Activated naive CD4-positive, alpha-beta T cell treated with anti-CD3 and anti-CD28 coated beads, Interleukin-2, amount 50 U/mL, for 72 hours (primary cell): ENCODE results near the gene F2RL2. TPM values are rescaled to one million over a fixed set of nuclear protein-coding genes. Genes with fewer than 3 reads are reported as not detected.
"Not testable (repeated sequence)": the region's sequence is repeated elsewhere in the genome, so short reads cannot be mapped to it uniquely, and the experiment has no call there.

Experiments
- ATAC-seq, 2 donors: fragments of 150-1000 bp; cut with Tn5 transposase; 2 replicates each; pipeline ENCODE4 v1.10.0; 2021; ENCODE audit warnings: mild to moderate bottlenecking in 2 of 2, moderate library complexity in 2 of 2
- DNase-seq, 2 donors: peaks; one replicate each; pipeline ENCODE4 v3.0.0; 2021 to 2022; ENCODE audit warnings: low spot score in 2 of 2
- H3K27ac Mint-ChIP-seq, 2 donors: one replicate each; pipeline ENCODE4 v1.8.0; 2022; ENCODE audit warnings: mild to moderate bottlenecking in 2 of 2, mixed read lengths in 2 of 2
- H3K36me3 Mint-ChIP-seq, 2 donors: one replicate each; pipeline ENCODE4 v1.8.0; 2022; ENCODE audit warnings: mixed read lengths in 2 of 2
- H3K9me3 Mint-ChIP-seq, 2 donors: one replicate each; pipeline ENCODE4 v1.8.0; 2022; ENCODE audit warnings: mixed read lengths in 2 of 2
- total RNA-seq, 2 donors: library from RNA; stranded (reverse); gene quantifications; one replicate each; pipeline ENCODE4 v1.2.3, GENCODE V29; 2022

Gene F2RL2
- total RNA-seq, 2 donors from 2014 or later, result not detected

- ATAC-seq, result no peak
- Mint-ChIP-seq H3K9me3 (no peaks in the 10 kb centered on the region), H3K27ac (no peak overlapping the region), H3K36me3 (peaks cover 10 to 20% of the 10 kb centered on the region in 2 donors)
- DNase-seq, result no peak
These were observed 15.3 kb upstream of the F2RL2 start for GRCh38 chr5:76638479-76638878.

GRCh38 chr5:76637490-76637889 is 14.3 kb upstream of the F2RL2 start:
- Mint-ChIP-seq H3K36me3 (peaks cover 6 to 13% of the 10 kb centered on the region in 2 donors), H3K27ac (no peak overlapping the region), H3K9me3 (no peaks in the 10 kb centered on the region)
- no peak for ATAC-seq
- DNase-seq, result no peak

DNA sequence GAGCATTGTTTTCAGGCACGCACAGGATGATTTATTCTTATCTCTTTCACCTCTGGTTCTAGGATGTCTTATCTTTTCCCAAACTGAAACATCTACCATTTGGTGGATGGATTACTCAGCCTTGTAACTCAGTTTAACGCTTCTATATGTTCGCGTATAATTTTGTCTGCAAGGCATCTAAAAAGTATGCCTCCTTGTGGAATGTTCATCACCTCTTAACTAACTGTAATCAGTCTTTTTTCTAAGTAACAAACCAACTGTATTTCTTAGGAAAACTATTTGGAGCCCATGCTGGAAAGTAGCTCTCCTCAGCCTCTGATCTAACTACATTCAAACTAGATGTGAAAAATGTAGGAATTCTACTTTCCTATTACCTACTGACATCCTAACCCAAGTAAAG is 11.5 kb upstream of the F2RL2 start:
- Mint-ChIP-seq H3K27ac (no peak overlapping the region), H3K9me3 (no peaks in the 10 kb centered on the region), H3K36me3 (peaks cover 6 to 7% of the 10 kb centered on the region in 2 donors)
- no peak for DNase-seq
- no peak for ATAC-seq

DNA sequence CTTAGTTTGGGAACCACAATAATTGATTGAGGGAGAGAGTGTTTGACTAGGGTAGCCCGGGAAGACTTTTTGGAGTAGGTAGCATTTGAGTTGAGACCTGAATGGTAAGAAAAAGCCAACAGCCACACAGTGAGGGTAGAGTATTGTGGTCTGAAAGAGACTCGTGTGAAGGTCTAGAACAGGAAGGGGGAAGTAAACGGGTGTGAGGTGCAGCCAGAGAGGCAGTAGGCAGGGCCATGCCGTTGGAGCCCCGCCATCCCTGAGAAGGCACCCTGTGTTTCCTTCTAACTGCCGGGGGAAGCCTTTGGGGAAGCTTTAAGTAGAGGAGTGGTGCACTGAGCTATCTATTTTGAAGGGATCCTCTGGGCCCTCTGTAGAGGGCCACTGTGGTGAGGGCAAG is 3.5 kb upstream of the F2RL2 start:
- ATAC-seq (no peak), DNase-seq (no peak)
- peaks cover 0 to 5% of the 10 kb centered on the region in 2 donors for H3K9me3 Mint-ChIP-seq
- H3K27ac Mint-ChIP-seq, result peak overlapping the region; percentile 16 to 67
- peaks cover 9 to 16% of the 10 kb centered on the region in 2 donors for H3K36me3 Mint-ChIP-seq

- ATAC-seq, result peak in 1 of 2 donors; percentile 35
- Mint-ChIP-seq H3K9me3 (peaks cover 0 to 5% of the 10 kb centered on the region in 2 donors), H3K36me3 (peaks cover 9 to 16% of the 10 kb centered on the region in 2 donors), H3K27ac (peak overlapping the region in 1 of 2 donors; percentile 92)
- DNase-seq, result no peak
These were observed 2.0 kb upstream of the F2RL2 start for GRCh38 chr5:76625087-76625815.

DNA sequence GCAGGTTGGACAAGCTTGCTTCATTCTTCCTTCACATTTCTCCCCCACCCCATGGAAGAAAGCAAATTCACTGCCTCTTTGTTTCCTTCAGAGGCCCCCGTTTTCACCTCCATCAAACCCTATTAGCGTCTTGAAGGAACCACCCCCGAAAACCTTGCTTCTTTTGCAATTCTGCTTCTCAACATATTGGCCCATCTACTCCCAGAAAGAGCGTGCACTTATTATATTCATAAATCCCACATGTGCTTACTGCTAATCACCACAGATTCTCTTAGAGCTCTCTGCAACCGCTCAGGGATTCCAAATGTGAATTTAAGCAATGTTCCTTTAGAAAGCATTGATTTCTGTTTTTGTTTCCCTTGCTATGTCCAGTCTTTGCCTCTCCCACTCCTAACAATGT is 1.1 kb downstream of the F2RL2 start:
- no peak for DNase-seq
- peaks cover 0 to 5% of the 10 kb centered on the region in 2 donors for H3K9me3 Mint-ChIP-seq
- H3K36me3 Mint-ChIP-seq, result peaks cover 14 to 15% of the 10 kb centered on the region in 2 donors
- ATAC-seq, result no peak
- H3K27ac Mint-ChIP-seq, result no peak overlapping the region

DNA sequence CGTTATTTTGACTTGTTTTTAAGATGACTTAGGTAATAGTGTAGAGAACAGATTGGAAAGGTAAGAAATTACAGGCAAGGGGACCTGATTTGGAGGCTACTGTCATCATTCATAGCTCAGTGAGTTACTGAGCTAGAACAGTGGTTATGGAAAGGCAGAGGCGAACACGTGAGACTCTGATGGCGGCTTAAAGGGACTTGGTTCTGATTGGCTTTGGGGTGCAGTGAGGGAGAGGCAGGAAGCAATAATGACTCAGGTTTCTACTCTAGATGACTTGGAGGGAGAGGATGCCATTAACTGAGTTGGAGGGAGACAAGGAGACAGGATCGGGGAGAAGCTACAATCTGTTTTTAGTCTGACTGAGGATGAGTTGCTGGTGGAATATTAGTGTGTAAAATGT is 3.0 kb downstream of the F2RL2 start:
- DNase-seq (no peak), ATAC-seq (peak in 1 of 2 donors; percentile 41)
- H3K9me3 Mint-ChIP-seq, result no peaks in the 10 kb centered on the region
- H3K36me3 Mint-ChIP-seq, result peaks cover 0 to 7% of the 10 kb centered on the region in 2 donors
- H3K27ac Mint-ChIP-seq, result peak overlapping the region in 1 of 2 donors; percentile 5

- H3K27ac Mint-ChIP-seq, result no peak overlapping the region
- ATAC-seq, result no peak
- H3K9me3 Mint-ChIP-seq, result no peaks in the 10 kb centered on the region
- DNase-seq, result no peak
- peaks cover 0 to 7% of the 10 kb centered on the region in 2 donors for H3K36me3 Mint-ChIP-seq
These were observed 5.5 kb downstream of the F2RL2 start for GRCh38 chr5:76617675-76618074.

DNA sequence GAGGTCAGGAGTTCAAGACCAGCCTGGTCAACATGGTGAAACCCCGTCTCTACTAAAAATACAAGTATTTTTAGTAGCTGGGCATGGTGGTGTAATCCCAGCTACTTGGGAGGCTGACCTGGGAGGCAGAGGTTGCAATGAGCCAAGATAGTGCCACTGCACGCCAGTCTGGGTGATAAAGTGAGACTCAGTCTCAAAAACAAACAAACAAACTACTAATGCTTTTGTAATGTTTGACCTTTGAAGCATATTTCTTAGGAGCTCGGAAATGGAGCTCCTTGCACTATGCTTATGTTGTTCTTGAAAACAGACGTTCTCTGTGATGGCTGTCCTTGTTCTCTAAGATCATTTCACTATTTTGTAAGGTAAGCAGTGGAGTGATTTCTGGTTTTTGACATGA is 6.0 kb downstream of the F2RL2 start:
- Mint-ChIP-seq H3K36me3 (peaks cover 0 to 7% of the 10 kb centered on the region in 2 donors), H3K9me3 (no peaks in the 10 kb centered on the region), H3K27ac (no peak overlapping the region)
- ATAC-seq (no peak), DNase-seq (no peak)

GRCh38 chr5:76616206-76616605 is 7.0 kb downstream of the F2RL2 start:
- DNase-seq (no peak), ATAC-seq (no peak)
- Mint-ChIP-seq H3K9me3 (no peaks in the 10 kb centered on the region), H3K27ac (peak overlapping the region in 1 of 2 donors; percentile 1), H3K36me3 (peaks cover 0 to 7% of the 10 kb centered on the region in 2 donors)

- H3K27ac Mint-ChIP-seq, result no peak overlapping the region
- DNase-seq (no peak), ATAC-seq (no peak)
- H3K36me3 Mint-ChIP-seq, result peaks cover 0 to 7% of the 10 kb centered on the region in 2 donors
- no peaks in the 10 kb centered on the region for H3K9me3 Mint-ChIP-seq
These were observed 7.4 kb downstream of the F2RL2 start for GRCh38 chr5:76615759-76616158.

DNA sequence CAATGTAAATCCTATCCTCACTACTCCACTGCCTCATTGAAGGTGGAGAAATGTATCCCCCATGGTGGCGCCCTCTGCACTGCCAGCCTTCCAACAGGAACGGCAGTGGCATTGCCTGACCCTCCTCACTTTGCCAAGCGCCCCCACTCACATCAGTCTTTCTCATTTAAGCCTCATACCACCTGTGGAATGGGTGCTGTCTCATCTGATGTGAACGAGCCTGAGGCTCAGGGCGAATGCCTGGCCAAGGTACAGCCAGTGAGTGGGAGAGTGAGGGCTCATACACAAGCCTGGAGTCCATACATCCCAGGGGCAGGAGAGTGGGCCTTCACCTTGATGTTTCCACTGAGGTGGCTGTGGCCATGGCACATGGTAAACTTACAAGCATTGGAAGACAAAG is 10.3 kb downstream of the F2RL2 start:
- no peak for ATAC-seq
- H3K36me3 Mint-ChIP-seq, result peaks cover 0 to 6% of the 10 kb centered on the region in 2 donors
- no peak for DNase-seq
- H3K27ac Mint-ChIP-seq, result no peak overlapping the region
- no peaks in the 10 kb centered on the region for H3K9me3 Mint-ChIP-seq

DNA sequence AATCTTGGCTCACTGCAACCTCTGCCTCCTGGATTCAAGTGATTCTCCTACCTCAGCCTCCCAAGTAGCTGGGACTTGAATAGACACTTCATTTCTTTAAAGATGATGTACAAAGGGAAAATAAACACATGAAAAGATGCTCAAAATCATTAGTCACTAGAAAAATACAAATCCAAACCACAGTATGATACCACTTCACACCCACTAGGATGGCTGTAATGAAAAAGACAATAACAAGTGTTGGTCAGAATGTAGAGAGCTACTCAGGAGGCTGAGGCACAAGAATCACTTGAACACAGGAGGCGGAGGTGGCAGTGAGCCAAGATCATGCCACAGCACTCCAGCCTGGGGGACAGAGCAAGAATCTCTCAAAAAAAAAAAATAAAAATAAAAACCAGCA is 13.0 kb downstream of the F2RL2 start:
- H3K27ac Mint-ChIP-seq, result no peak overlapping the region
- H3K9me3 Mint-ChIP-seq, result no peaks in the 10 kb centered on the region
- no peaks in the 10 kb centered on the region for H3K36me3 Mint-ChIP-seq
- DNase-seq (no peak), ATAC-seq (no peak)

DNA sequence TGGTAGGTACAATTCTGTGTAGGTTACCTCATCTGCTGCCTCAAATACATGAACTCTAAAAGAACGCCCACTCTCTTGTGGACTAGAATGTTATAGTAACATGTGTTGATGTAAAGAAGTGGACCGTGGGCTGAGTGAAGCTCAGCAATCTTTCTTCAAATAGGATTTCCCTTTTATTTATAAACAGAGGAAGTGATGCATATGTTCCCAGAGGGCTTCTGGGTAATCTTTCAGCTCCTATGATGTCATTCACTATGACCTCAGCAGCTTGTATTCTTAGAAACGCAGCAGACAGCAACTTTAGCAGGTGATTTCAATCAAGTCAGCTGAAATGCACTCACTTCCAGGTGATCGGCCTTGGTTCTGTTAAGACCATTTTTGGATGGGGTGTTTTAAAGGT is 14.4 kb downstream of the F2RL2 start:
- Mint-ChIP-seq H3K27ac (no peak overlapping the region), H3K9me3 (no peaks in the 10 kb centered on the region), H3K36me3 (peaks cover 0 to 11% of the 10 kb centered on the region in 2 donors)
- DNase-seq, result no peak
- peak in 1 of 2 donors; percentile 23 for ATAC-seq

- ATAC-seq (peak in 1 of 2 donors; percentile 68), DNase-seq (no peak)
- peak overlapping the region in 1 of 2 donors; percentile 32 for H3K27ac Mint-ChIP-seq
- no peaks in the 10 kb centered on the region for H3K9me3 Mint-ChIP-seq
- peaks cover 0 to 11% of the 10 kb centered on the region in 2 donors for H3K36me3 Mint-ChIP-seq
These were observed 15.8 kb downstream of the F2RL2 start for GRCh38 chr5:76607353-76607871.

DNA sequence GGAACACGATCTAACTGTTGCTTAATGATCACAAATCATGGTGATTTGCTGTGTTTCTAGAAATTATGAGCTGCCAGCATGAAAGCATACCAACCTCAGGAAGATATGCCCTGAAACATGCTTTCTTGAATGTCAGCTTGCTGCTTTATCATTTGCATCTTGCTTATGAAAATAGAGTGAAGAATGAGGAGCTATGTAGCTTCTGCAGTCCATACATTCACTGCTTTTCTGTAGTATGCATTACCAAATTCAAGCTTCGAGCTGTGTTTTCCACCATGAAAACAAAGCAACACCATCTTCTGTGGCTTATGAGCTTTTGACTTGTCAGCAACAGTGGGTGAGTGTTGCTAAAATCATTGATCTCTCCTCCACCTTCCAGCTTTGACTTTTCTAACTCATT is 16.5 kb downstream of the F2RL2 start:
- DNase-seq (no peak), ATAC-seq (peak in 1 of 2 donors; percentile 73)
- Mint-ChIP-seq H3K27ac (no peak overlapping the region), H3K36me3 (peaks cover 0 to 11% of the 10 kb centered on the region in 2 donors), H3K9me3 (no peaks in the 10 kb centered on the region)

DNA sequence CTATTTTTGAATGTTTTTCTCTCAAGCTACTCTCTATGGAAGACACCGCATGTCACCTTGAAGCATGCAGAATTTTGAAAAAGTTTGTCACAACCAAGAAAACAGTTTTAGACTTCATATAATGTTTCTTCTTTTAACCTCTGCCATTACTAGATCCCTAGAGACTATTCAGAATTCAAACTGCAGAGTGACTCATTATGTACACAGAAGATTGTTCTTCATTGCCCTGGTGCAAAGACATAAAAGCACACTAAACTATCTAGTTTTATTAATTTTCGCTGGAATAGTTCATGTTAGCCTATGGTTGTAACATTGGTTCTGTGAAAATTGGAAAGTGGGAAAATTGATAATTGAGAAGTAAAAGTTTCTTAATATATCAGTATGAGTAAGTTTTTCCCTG is 18.4 kb downstream of the F2RL2 start:
- Mint-ChIP-seq H3K9me3 (no peaks in the 10 kb centered on the region), H3K36me3 (peaks cover 0 to 11% of the 10 kb centered on the region in 2 donors), H3K27ac (no peak overlapping the region)
- no peak for DNase-seq
- no peak for ATAC-seq

- not testable (repeated sequence) for DNase-seq, H3K27ac Mint-ChIP-seq, H3K9me3 Mint-ChIP-seq, ATAC-seq
- H3K36me3 Mint-ChIP-seq, result peaks cover 0 to 11% of the 10 kb centered on the region in 2 donors
These were observed 19.2 kb downstream of the F2RL2 start for GRCh38 chr5:76603991-76604390.
